Activated naive CD8-positive, alpha-beta T cell treated with anti-CD3 and anti-CD28 coated beads, Interleukin-2, amount 50 U/mL, for 16 hours (primary cell): Measurements from ENCODE around the gene RASSF7.
A peak's percentile ranks its signal among the peaks of the same experiment; 100 is the strongest.

Experiments
- DNase-seq: peaks from one replicate; pipeline ENCODE4 v3.0.0-alpha.2; 2020; ENCODE audit warnings: low read depth, low spot score

The RASSF7 gene

DNA sequence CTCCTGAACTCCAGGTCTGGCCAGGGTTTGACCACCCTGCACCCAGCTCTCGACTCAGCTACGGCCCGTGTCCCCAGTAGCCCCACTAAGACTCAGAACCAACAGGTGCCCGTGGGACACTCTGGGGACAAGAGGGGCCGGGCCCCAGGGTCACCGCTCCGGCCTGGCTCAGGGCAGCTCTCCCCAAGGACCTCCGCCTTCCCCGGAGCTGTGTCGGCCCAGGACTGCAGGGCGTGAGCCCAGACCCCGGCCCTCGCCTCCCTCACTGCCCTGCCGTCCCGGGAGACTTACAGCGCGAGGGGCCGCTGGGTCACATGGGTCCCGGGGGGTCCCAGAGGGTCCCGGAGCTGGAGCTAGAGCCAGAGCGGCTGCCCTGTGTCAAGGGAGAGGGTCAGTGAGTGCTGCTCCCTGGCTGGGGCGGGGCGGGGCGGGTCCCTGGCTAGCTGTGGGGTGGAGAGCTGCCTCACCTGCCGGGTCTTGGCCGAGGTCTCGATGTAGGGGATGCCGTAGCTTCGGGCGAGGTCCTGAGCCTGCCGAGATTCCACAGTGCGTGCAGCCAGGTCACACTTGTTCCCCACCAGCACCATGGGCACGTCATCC, 27.7 kb upstream of the RASSF7 start:
- no peak for DNase-seq

DNA sequence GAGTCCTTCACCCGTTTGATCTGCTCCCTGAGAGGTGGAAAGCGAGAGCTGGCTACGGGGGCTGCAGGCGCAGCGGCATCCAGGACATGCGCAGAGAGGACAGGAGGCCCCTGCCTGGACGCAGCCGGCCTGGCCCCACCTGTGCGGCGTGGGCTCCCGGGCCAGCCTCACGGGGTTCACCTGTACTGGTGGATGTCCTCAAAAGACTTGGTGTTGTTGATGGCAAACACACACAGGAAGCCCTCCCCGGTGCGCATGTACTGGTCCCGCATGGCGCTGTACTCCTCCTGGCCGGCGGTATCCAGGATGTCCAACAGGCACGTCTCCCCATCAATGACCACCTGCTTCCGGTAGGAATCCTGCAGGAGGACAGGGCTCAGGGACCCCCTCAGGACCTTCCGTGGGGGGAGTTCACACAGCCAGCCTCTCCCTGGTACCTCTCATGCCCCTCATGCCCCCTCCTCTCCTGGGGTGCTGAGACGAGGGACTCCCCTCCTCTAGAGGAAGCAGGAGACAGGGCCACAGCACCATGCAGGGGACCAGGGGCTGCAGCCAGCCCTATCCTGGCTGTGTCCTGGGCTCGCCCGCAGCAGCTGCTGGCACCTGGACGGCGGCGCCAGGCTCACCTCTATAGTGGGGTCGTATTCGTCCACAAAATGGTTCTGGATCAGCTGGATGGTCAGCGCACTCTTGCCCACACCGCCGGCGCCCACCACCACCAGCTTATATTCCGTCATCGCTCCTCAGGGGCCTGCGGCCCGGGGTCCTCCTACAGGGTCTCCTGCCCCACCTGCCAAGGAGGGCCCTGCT, 27.0 kb upstream of the RASSF7 start:
- no peak for DNase-seq

DNA sequence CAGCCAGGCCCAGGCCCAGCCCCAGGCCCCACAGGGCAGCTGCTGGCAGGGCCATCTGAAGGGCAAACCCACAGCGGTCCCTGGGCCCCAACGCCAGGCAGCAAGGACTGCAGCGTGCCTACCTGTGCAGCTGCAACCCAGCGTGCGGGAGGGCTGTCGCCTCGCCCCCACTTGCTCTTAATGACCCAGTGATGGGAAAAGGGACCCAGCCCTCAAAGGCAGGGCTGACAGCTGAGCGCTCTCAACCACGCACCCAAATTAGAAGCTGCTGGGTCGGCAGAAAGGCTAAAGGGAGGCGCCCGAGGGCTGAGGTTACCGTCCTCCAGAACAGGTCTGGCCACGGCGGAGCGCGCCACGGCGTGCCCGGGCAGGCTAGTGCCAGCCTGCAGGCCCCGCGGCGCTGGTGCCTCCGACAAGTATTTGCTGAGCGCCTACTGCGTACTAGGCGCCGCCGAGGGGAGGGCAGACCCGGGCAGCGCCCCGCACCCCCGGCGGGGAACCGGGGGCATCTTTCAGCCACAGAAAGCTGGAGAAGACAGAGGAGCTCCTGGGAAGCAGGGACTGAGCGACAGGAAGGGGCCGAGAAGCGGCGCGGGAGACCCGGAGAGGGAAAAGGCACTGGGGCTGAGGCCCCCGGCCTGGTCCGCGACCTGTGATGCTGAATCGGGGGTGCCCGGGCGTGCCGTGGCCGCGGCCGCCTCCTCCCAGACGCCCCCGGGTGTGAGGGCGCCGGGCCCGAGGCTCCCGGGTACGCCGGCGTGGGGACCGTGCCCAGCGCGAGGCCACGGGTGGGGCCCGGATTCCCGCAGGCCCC, 26.2 kb upstream of the RASSF7 start:
- no peak for DNase-seq

DNA sequence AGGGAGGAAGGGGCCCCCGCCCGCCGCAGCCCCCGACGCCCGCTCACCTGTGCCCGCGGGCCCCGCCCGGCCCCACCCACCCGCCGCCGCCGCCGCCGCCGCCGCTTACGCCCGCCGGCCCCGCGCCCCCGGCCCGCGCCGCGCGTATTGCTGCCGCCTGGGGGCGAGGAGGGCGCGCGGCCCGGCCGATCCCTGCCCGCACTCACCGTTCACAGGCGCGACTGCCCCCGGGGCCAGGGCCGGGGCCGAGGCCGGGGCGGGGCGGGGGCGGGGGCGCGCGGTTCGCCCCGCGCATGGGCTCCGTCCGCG, 25.6 kb upstream of the RASSF7 start:
- no peak for DNase-seq

DNA sequence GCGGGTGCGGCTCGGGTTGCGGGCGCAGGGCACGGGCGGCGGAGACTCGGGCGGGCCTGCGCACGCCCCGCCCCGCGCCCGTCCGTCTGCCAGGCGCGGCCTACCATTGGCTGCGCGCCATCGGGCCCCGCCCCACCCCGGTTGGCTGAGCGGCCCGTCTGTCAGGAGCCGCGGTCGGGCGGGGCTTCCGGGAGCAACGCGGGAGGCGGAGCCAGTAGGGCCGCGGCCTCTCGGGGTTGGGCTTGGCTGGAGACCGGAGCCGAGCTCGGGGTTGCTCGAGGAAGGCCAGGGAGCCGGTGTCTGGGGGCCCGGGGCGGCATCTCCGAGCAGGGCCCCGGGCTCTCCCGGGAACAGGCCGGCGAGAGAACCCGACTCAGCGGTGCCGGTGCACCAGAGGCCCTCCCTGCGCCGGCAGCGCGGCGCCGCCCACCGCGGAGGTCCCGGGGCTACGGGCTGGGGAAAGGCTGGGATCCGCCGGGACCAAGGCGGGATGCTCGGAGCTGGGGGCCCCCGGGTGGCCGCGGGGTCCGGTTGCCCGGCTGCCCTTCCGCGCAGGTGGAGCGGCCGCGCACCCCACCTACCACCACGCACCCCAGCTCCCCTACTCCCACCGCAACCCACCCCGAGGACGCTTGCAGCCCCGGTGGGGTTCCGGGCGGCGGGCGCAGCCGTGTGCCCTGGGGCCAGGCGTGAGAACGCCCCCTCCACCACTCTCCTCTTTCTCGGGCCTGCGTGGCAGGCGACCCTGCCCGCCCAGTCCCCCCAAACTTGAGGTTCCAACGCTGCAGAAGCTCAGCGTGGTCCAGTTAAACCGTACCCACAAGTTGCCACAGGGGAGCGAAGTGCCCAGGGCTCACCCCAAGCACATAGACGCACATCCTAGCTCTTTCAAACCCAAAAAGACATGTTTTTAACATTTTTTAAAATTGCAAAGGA, 25.0 kb upstream of the RASSF7 start, which contains the start of gene HRAS:
Gene HRAS (minus strand): TSS at position 58 of the 936 bp plus-strand sequence.
- DNase-seq: peak; percentile 89

DNA sequence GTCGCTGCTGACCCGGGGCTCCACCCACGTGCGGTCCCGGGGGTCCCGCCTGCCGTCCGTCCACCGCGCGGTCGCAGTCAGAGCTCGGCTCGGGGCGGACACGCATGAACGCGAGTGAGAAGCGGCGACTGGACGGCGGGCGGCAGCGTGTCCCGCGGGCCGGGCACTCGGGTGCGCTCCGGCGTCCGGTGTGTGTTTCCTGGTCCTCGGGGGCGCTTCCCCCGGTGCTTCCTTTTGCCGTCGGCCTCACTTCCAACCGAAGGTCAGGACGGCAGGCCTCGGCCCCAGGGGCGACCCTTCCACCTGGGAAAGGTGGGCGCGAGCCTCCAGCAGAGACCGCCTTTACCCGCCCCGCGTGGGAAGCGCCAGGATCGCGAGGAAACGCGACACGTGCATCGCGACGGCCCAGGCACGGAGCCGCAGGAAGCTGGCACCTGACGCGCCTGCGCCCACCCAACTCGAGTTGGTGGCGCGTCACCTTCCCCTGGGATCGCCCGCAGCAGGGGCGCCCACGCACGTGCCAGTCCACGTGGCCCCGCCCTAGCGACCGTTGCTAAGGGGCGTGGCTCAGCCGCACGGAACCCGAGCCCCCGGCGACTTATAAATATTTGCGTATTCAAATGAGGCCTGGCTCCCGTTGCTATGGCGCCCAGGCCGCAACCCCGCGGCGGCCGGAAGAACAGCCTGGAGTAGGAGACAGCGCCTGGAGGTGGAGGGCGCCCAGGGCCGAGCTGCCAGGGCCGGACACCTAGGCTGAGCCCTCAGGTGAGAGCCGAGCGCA, 23.7 kb upstream of the RASSF7 start, which contains the start of gene LRRC56:
Gene LRRC56 (plus strand): TSS at position 687 of the 781 bp plus-strand sequence. CDS start 3,158 bp downstream, outside the sequence.
- peak; percentile 84 for DNase-seq

DNA sequence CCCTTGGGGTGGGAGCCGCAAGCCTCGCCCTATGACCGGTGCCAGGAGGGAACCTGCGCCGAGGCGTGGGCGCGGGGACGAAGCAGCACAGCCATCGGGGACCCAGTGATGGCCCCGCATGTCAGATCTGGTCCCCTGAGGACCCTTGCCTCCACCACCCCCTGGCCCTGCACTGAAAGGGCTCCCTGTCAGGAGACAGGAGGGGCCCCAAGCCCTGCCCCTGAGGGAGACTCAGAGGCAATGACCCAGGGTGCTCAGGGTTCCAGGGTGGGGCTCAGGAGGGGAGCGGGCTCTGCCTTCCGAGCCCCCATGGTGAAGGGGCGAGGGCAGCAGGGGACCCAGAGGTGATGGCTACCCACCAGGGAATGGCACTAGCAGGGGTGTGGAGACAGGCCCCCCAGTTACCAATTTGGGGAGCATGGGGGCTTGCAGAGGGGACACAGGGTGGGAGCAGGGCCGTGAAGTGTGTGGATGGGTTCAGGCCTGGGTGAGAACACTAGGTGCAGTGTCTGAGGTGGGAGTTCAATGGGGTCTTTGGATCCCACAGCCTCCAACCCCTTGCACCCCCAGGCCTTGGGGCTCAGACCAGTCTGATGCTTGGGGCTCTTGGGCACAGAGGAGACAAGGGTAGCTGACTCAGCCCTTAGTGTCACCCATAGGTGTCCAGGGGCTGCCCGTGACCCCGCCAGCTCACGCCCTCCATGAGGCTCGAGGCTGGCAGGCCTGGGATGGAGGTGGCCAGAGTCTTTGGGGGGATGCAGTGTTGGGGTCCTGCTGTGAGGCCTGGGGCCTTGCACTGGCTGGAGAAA, 22.9 kb upstream of the RASSF7 start:
- DNase-seq: no peak

DNA sequence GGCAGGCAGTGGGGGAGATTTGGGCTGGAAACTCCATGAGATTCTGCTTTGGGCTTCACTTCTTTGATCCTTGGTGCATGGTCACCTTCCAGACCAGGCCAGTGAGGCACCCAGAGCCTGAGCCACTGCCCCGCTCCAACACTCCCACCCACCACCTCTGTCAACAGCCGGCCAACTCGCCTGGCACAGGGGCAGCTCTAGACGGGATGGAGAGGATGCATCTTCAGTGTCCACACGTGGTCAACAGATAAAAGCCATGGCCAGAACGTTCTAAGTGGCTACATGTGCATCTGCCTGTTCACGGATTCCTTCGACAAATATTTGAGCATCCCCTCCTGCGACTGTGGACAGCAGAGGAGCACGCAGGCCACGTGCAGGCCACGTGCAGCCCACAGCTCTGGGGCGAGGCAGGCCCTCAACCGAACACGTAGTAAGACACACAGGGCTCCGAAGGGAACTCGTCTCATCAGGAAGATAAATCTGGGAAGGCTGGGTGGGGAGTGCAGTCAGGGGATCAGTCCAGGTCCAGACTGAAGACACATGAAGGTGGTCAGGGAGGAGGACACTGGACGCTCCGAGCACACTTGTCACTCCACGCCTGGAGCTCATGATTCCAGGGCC, 22.2 kb upstream of the RASSF7 start:
- DNase-seq: no peak

DNA sequence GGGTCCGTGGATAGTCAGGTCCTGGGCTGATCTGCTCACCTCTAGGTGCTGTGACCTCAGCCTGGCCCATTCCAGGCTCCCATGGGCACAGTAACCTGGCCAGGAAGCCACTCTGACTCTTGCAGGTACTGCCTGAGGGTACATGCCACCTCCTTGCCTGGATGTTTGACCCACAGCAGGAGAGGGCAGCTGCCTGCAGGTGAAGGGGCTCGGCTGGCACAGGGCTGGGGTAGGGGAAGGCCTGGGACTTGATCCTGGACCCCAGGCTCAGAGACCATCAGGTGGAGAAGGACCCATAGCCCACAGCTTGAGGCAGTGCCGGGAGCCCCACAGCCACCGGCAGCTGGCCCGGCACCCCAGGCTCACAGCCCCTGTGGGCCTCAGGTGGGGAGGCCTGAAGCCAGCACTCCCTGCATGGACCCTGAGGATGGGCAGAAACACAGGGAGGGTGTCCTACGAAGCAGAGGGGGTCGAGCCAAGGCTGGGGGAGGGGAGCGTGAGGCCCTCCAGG, 20.7 kb upstream of the RASSF7 start:
- no peak for DNase-seq

DNA sequence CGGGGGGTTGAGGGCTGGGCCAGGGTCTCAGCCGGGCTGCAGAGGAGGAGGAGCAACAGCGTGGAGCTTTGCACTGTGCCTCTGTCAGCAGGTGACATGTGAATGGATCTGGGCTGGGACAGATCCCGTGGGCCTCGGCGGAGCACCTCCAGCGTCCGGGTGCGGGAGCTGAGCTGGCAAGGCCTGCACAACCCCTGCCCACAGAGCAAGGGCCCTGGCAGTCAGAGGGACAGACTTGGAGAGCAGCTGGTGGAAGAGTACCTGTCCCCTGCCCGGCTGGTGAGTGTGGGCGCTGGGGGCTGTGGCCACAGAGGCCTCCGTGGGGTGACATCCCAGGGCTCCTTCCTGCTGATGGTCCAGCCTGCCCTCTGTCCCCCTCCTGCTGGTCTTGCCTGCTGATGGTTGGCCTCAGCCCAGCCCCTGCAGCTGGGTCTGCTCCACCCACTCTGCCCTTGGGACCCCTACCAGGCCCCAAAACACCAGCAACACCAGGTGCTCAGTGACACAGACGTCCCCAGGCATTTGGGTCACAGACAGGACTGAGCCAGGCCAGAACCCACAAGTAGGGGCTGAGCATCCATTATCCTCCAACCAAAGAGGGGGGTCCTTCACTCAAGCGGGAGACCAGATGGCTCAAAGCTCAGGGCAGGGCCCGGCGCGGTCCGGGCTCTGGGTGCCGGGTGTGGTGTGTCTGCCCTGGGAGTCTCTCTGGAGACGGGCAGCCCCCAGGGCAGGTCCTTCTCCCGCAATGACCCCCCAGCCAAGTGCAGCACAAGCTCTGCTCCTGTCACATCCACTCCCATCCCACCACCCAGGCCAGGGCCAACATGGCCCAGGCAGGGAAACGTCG, 20.0 kb upstream of the RASSF7 start:
- DNase-seq: no peak

DNA sequence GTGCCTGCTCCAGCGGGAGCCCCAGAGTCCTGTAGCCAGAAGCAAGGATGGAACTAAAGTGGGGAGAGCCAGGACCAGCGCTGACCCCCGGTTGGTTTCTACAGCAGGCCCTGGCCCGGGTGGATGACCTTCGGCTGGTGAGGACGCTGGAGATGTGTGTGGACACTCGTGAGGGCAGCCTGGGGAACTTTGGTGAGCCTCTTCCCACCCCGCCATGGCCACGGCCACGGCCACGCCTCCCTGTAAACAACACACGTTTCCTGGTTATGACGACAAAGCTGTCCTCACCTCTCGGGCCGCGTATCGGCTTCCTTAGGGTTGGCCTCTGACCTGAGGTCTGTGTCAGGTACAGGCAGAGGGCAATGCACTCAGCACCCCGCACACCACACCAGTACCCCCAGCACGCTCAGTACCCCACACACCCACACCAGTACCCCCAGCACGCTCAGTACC, 19.3 kb upstream of the RASSF7 start:
- no peak for DNase-seq

DNA sequence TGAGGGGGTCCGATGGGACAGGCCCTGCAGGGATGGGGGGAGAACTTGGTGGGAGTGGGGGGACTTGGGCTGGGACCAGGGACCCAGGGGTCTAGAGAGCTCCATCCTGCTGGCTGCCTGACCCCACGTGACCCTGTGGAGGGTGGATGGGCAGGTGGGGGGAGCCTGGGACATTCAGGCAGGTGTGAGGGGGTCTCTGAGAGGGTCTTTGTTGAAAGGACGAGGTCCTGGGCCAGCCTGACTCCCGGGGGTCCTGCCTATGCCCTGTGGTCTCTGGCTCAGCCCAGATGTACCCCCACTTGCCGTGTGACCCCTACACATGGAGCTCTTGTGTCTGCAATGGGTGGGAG, 16.0 kb upstream of the RASSF7 start:
- no peak for DNase-seq

DNA sequence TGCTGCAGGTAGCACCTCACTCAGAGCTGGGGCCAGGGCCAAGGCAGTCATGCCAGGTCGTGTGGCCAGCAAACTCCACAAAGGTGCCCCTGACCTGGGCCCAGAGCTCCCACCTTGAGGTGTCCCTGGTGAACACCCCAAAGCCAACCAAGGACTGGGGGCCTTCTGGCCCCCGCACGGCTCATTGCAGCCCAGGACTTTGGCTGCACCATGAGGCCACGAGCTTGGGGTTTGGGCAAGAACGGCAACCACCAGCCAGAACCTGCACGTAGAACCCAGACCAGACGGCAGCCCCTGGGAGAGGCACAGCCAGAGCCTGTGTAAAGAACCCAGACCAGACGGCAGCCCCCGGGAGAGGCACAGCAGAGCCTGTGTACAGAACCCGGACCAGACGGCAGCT, 15.6 kb upstream of the RASSF7 start:
- no peak for DNase-seq

DNA sequence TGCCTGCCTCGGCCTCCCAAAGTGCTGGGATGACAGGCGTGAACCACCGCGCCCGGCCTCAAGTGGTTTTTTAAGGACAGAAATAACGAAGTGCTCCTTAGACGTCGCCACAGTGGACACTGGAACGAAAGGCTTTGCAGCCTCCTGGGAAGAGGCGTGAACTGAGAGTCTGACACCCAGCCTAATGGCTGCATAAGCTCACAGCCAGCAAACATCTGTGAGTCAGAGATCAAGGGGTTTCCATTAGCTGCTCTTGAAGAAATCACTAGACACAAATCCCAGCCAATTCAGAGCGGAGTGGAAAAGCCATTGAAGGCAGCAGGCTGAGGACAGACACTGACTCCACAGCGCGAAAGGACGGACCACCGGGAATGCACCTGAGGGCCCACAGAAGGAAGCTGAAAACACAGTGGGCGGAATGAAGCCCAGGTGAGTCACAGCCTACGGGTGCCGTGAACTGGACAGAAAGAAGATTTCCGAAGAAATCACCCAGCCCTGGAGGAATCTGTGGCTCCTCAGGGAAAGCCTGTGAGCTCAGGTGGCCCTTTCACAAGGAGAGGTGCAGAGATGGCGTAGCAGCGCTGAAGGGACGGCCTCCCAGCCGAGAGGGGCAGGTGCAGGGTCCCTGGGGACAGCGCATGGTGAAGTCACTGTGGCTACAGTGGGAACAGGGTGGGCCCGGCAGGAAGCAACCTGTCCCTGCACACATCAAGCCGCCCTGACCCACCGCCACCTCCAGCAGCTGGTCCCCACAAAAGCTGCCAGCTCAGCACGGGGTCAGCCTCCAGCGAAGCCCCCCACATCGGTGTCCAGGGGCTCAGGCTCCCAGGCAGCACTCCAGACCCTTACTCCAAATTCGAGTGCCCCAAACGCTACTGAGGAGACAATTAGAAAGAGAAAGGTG, 11.8 kb upstream of the RASSF7 start:
- no peak for DNase-seq

DNA sequence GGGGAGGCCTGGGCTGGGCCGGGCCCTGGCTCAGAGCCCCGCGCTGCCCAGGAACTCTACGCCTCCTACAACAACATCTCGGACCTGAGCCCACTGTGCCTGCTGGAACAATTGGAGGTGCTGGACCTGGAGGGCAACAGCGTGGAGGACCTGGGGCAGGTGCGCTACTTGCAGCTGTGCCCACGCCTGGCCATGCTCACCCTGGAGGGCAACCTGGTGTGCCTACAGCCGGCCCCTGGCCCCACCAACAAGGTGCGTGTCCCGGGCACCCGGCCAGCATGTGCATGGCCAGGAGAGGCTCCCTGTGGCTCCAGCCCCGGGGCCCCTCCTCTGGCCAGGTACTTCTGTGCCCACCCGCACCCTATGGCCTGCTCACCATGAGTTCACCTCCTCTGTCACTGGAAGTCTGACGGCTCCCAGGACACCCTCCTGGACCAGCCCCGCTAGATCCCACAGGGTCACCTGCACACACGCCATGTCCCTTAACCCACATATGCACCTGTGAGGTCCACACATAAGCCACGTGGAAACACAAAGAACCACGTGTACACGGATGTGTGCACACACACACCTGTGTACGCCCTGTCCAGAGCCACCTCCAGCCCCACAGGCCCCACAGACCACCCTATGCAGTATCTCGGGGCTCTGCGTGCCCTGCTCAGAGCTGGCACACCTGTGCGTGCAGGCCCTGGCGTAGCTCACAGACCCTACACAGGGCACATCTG, 10.6 kb upstream of the RASSF7 start:
- DNase-seq: no peak

DNA sequence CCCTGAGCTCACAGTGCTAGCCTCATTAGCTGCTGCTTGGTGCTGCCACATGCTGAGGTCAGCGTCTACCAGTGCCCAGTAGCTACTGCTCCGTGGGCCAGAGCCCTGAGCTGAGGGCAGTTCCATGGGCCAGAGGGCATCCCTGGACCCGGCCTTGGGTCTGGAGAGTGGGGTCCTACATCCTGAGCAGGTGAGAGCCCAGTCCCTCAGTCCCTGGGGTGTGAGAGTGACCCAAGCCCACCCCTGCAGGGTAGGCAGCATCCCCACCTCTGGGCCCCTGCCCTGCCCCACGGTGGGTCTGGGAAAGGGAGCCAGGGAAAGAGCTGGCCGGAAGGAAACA, 10.1 kb upstream of the RASSF7 start:
- no peak for DNase-seq

DNA sequence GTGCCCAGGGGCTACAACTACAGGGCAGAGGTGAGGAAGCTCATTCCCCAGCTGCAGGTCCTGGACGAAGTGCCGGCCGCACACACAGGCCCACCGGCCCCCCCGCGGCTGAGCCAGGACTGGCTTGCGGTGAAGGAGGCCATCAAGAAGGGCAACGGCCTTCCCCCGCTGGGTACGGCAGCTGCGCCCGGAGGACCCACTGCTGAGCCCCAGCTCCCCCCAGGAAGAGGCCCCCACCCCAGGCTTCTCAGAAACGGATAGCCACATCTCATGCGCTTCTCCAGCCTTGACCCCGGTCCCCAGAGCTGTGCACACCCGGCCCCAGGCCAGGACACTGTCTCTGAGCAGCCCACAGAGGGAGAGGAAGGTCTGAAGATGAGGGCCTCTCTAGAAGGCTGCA, 9.6 kb upstream of the RASSF7 start:
- DNase-seq: no peak
